DMS 273 treated with DMSO at 0.1 percent for 48 hours (cell line): ENCODE data around the gene GLT8D2.

Source experiments
- DNase-seq: peaks from one replicate; lab custom pipeline; 2025; lab: John Stamatoyannopoulos, UW

Gene GLT8D2

GRCh38 chr12:104049903-104050356 is at the start of gene GLT8D2:
TSS of gene GLT8D2 (minus strand) at chr12:104050187. CDS start at chr12:104019648, 30,539 bp downstream.
- no peak for DNase-seq

GRCh38 chr12:104097954-104098353 is 48.0 kb upstream of the GLT8D2 start:
- DNase-seq, result no peak

- DNase-seq, result no peak
Observed at GRCh38 chr12:104095289-104095688, 45.3 kb upstream of the GLT8D2 start.

GRCh38 chr12:104094284-104094683 is 44.3 kb upstream of the GLT8D2 start:
- DNase-seq, result no peak

- DNase-seq, result no peak
Observed at GRCh38 chr12:104091136-104091535, 41.1 kb upstream of the GLT8D2 start.

GRCh38 chr12:104090685-104091084 is 40.7 kb upstream of the GLT8D2 start:
- DNase-seq, result no peak

GRCh38 chr12:104083769-104084475 is 33.9 kb upstream of the GLT8D2 start:
- no peak for DNase-seq

GRCh38 chr12:104080764-104081163 is 30.8 kb upstream of the GLT8D2 start:
- no peak for DNase-seq

- no peak for DNase-seq
Observed at GRCh38 chr12:104079024-104079423, 29.0 kb upstream of the GLT8D2 start.

- DNase-seq, result no peak
Observed at GRCh38 chr12:104073699-104074098, 23.7 kb upstream of the GLT8D2 start.

- DNase-seq, result no peak
Observed at GRCh38 chr12:104072099-104072498, 22.1 kb upstream of the GLT8D2 start.

GRCh38 chr12:104064842-104065427 is 14.9 kb upstream of the GLT8D2 start:
- no peak for DNase-seq

GRCh38 chr12:104064031-104064841 is 14.2 kb upstream of the GLT8D2 start, which contains the start of gene HCFC2:
TSS of gene HCFC2 (plus strand) at chr12:104064531. CDS start at chr12:104064561, 30 bp downstream.
- DNase-seq, result peak; percentile 39

GRCh38 chr12:104063712-104064030 is 13.7 kb upstream of the GLT8D2 start:
- DNase-seq, result no peak

- no peak for DNase-seq
Observed at GRCh38 chr12:104060791-104061190, 10.8 kb upstream of the GLT8D2 start.

GRCh38 chr12:104059963-104060362 is 10.0 kb upstream of the GLT8D2 start:
- no peak for DNase-seq

GRCh38 chr12:104058802-104059201 is 8.8 kb upstream of the GLT8D2 start:
- DNase-seq, result no peak

- peak; percentile 54 for DNase-seq
Observed at GRCh38 chr12:104057771-104058197, 7.8 kb upstream of the GLT8D2 start.

GRCh38 chr12:104056419-104056972 is 6.5 kb upstream of the GLT8D2 start:
- peak; percentile 78 for DNase-seq

GRCh38 chr12:104055686-104056388 is 5.8 kb upstream of the GLT8D2 start:
- DNase-seq, result peak; percentile 99

GRCh38 chr12:104054681-104055346 is 4.8 kb upstream of the GLT8D2 start:
- DNase-seq, result no peak
